Esophagus squamous epithelium (tissue), 4 donors: ENCODE data around the gene POM121C.
"Not testable (repeated sequence)": the region's sequence is repeated elsewhere in the genome, so short reads cannot be mapped to it uniquely, and the experiment has no call there.

Experiments used
- CTCF ChIP-seq, 6 experiments: fragments of 450-650 bp in 4 of 6; fragments of 200-600 bp in 2 of 6; sonication (generic) in 2 of 6; IDR thresholded peaks; one replicate each; pipeline ENCODE4 v1.5.1; 2016 to 2019; ENCODE audit warnings: antibody characterized with exemption in 6 of 6, mild to moderate bottlenecking in 4 of 6, moderate library complexity in 4 of 6
- POLR2A ChIP-seq, 4 donors: fragments of 450-650 bp; IDR thresholded peaks; one replicate each; pipeline ENCODE4 v1.6.1; 2017; ENCODE audit warnings: antibody characterized with exemption in 4 of 4, mild to moderate bottlenecking in 4 of 4, moderate library complexity in 3 of 4

- TF ChIP-seq CTCF, POLR2A (IDR thresholded peaks at IDR 0.05): not testable (repeated sequence)
These were observed 88.2 kb downstream of the POM121C start for GRCh38 chr7:75397865-75398264.
